ENCODE results near the gene UCN2. TPM values are rescaled to one million over a fixed set of nuclear protein-coding genes. Genes with fewer than 3 reads are reported as not detected.

Gene UCN2
- total and polyA plus RNA-seq, 2 experiments from 2014 or later = 0.95 to 1.1 TPM

GRCh38 chr3:48566401-48566760, 2.8 kb upstream of the UCN2 start:
- H3K4me1 ChIP-seq (ENCODE audit: low read depth) = peaks cover 5% of the 10 kb centered on the region
- no peak overlapping the region for H3K4me3 ChIP-seq
- DNase-seq (ENCODE audit: low read depth in 1 of 2, low spot score in 1 of 2) = no peak
- H3K9me3 ChIP-seq (ENCODE audit: low read depth) = no peaks in the 10 kb centered on the region
- no peaks in the 10 kb centered on the region for H3K27me3 ChIP-seq
- H3K27ac ChIP-seq = no peak overlapping the region
- TF ChIP-seq CTCF (IDR thresholded peaks at IDR 0.05; ENCODE audit: low read depth, low read length) = no peak
- peaks cover 6% of the 10 kb centered on the region for H3K36me3 ChIP-seq

DNA sequence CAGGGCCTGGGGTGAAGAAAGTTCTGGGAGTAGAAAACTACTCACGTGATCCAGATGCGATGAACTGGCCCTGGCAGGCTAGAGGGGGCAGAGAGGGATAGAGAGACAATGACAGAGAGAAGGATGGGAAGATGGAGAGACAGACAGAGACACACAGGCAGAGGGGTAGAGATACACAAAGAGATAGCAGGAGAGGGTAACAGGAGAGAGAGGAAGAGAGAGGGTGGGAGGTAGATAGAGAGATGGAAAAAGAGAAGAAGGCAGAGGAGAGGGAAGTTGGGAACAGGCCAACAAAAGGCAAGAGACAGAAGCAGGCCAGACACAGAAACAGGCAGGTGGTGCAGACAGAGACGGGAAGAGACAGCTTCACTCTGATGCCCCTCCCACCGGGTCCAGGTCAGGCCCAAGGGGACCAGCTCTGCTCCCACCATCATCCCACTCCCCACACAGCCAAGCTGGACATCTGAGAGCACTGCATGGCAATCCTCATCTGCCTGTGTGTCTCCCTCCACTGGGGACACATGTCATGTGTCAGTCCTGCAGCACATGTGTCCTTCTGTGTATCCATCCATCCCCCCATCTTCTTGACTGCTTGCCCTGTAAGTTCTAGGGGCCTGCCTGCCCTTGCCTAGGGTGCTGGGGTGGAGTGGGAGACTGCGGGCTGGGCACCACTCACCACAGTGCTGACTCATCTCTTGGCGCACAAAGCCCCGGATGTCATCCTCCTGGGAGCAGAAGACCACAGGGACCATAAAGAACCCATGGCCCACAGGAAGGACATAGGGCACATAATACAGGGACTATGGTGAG, 2.2 kb upstream of the UCN2 start:
- Histone ChIP-seq H3K4me3 (no peak overlapping the region), H3K9me3 (ENCODE audit: low read depth) (no peaks in the 10 kb centered on the region), H3K27me3 (no peaks in the 10 kb centered on the region), H3K4me1 (ENCODE audit: low read depth) (peaks cover 9% of the 10 kb centered on the region), H3K36me3 (peaks cover under 1% of the 10 kb centered on the region), H3K27ac (no peak overlapping the region)
- TF ChIP-seq CTCF (IDR thresholded peaks at IDR 0.05; ENCODE audit: low read depth, low read length) = no peak
- DNase-seq (ENCODE audit: low read depth in 1 of 2, low spot score in 1 of 2) = peak in 1 of 2 donors; percentile 69

DNA sequence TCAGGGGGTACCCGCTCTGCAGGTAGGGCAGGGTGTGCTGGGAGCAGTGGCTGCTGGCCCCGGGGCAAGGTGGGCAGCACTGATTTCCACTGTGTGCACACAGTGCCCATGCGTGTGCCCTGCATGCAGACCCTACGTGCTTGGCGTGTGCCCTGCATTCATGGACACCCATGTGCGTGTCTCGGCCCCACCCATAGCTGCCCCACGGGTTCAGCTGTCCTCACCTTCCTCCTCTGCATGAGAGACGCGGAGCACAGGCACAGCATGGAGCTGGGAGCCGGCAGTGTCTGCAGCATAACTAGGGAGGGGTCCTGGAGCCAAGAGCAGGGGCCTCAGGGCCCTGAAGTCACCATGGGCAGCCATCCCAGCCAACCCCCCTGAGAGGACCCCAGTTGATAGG, 1.6 kb upstream of the UCN2 start:
- Histone ChIP-seq H3K36me3 (no peaks in the 10 kb centered on the region), H3K4me3 (no peak overlapping the region), H3K27ac (no peak overlapping the region), H3K4me1 (ENCODE audit: low read depth) (peaks cover 12% of the 10 kb centered on the region), H3K27me3 (no peaks in the 10 kb centered on the region), H3K9me3 (ENCODE audit: low read depth) (no peaks in the 10 kb centered on the region)
- no peak for DNase-seq (ENCODE audit: low read depth in 1 of 2, low spot score in 1 of 2)
- TF ChIP-seq CTCF (IDR thresholded peaks at IDR 0.05; ENCODE audit: low read depth, low read length) = no peak

DNA sequence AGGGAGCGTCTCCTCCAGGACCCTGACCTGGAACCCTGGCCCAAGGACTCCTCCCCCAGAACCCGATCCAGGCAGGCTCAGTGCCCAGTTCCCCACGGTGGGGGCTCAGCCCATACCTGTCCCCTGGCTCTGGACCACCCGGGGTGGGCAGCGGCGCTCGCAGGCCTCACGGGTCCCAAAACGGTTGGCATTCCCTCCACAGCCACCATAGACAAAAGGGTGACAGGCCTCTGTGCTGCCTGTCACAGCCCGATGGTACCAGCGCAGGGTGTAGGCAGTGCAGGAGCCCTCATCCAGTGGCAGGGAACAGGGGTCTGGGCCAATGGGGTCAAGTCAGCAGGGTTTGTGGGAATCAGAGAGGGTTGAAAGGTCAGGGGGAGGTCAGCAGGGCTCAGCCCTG, 1.1 kb upstream of the UCN2 start:
- H3K4me1 ChIP-seq (ENCODE audit: low read depth) = peaks cover 17% of the 10 kb centered on the region
- H3K27ac ChIP-seq = no peak overlapping the region
- H3K36me3 ChIP-seq = no peaks in the 10 kb centered on the region

GRCh38 chr3:48564022-48564421, 441 bp upstream of the UCN2 start:
- Histone ChIP-seq H3K9me3 (ENCODE audit: low read depth) (no peaks in the 10 kb centered on the region), H3K27ac (no peak overlapping the region), H3K4me3 (no peak overlapping the region), H3K4me1 (ENCODE audit: low read depth) (peaks cover 24% of the 10 kb centered on the region), H3K36me3 (no peaks in the 10 kb centered on the region), H3K27me3 (no peaks in the 10 kb centered on the region)
- peak in 1 of 2 donors; percentile 72 for DNase-seq (ENCODE audit: low read depth in 1 of 2, low spot score in 1 of 2)
- no peak for TF ChIP-seq CTCF (IDR thresholded peaks at IDR 0.05; ENCODE audit: low read depth, low read length)

More for the DNA sequence above, 1.1 kb upstream of the UCN2 start:
- no peak overlapping the region for H3K4me3 ChIP-seq
- no peaks in the 10 kb centered on the region for H3K27me3 ChIP-seq
- H3K9me3 ChIP-seq (ENCODE audit: low read depth) = no peaks in the 10 kb centered on the region
- no peak for DNase-seq (ENCODE audit: low read depth in 1 of 2, low spot score in 1 of 2)
- TF ChIP-seq CTCF (IDR thresholded peaks at IDR 0.05; ENCODE audit: low read depth, low read length) = no peak
